Esophagus squamous epithelium (tissue), 4 donors: Measurements from ENCODE around the gene TSSK3.

Experiments
- POLR2A ChIP-seq, 4 donors: fragments of 450-650 bp; IDR thresholded peaks; one replicate each; pipeline ENCODE4 v1.6.1; 2017; ENCODE audit warnings: antibody characterized with exemption in 4 of 4, mild to moderate bottlenecking in 4 of 4, moderate library complexity in 3 of 4
- TF ChIP-seq, protein P1 (sequence below), 6 experiments: fragments of 450-650 bp in 4 of 6; fragments of 200-600 bp in 2 of 6; sonication (generic) in 2 of 6; IDR thresholded peaks; one replicate each; pipeline ENCODE4 v1.5.1; 2016 to 2019; ENCODE audit warnings: antibody characterized with exemption in 6 of 6, mild to moderate bottlenecking in 4 of 6, moderate library complexity in 4 of 6

DNA sequence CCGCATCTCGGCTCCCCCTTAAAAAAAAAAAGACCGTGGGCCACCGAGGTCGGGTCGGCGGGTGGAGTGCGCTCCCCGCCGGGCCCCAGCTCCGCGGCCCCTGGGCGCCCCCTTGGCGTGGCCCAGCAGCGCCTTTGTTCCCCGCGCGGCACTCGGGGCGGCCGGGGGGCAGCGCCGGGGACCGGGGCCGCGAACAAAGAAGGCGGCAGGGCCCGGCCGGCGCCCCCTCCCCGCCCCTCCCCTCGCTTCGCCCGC is 26.9 kb upstream of the TSSK3 start:
- TF ChIP-seq, protein P1, sequence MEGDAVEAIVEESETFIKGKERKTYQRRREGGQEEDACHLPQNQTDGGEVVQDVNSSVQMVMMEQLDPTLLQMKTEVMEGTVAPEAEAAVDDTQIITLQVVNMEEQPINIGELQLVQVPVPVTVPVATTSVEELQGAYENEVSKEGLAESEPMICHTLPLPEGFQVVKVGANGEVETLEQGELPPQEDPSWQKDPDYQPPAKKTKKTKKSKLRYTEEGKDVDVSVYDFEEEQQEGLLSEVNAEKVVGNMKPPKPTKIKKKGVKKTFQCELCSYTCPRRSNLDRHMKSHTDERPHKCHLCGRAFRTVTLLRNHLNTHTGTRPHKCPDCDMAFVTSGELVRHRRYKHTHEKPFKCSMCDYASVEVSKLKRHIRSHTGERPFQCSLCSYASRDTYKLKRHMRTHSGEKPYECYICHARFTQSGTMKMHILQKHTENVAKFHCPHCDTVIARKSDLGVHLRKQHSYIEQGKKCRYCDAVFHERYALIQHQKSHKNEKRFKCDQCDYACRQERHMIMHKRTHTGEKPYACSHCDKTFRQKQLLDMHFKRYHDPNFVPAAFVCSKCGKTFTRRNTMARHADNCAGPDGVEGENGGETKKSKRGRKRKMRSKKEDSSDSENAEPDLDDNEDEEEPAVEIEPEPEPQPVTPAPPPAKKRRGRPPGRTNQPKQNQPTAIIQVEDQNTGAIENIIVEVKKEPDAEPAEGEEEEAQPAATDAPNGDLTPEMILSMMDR (IDR thresholded peaks at IDR 0.05): no peak
- no peak for TF ChIP-seq POLR2A (IDR thresholded peaks at IDR 0.05)
